B cell (primary cell): ENCODE data around the gene SLC15A5.

ENCODE experiments used
- CTCF ChIP-seq: fragments of 200-600 bp; IDR thresholded peaks from one replicate; pipeline ENCODE4 v1.8.0; 2022; ENCODE audit warnings: antibody characterized with exemption, mild to moderate bottlenecking
- EZH2 ChIP-seq: IDR thresholded peaks from 2 replicates; pipeline ENCODE4 v1.6.1; 2012; ENCODE audit warnings: borderline replicate concordance, low read depth, mild to moderate bottlenecking, moderate library complexity, low read length; ENCODE audit not compliant: insufficient read depth, poor library complexity, severe bottlenecking

- TF ChIP-seq EZH2 (no peak), CTCF (no peak)
Measured at GRCh38 chr12:16271062-16271461, 6.4 kb downstream of the SLC15A5 start.
